KOPT-K1 (cell line): Measurements from ENCODE around the gene MPG.
"Not testable (repeated sequence)": the region's sequence is repeated elsewhere in the genome, so short reads cannot be mapped to it uniquely, and the experiment has no call there.

ENCODE experiments used
- H3K27ac ChIP-seq: fragments of 200-600 bp; sonication (generic); 2 replicates; pipeline ENCODE4 v1.5.1; 2016; ENCODE audit warnings: antibody characterized with exemption, mild to moderate bottlenecking, low read depth, low read length; ENCODE audit not compliant: poor library complexity, severe bottlenecking
- H3K36me3 ChIP-seq: fragments of 200-600 bp; sonication (generic); 2 replicates; pipeline ENCODE4 v1.5.1; 2017; ENCODE audit warnings: antibody characterized with exemption, mild to moderate bottlenecking, low read length, moderate library complexity; ENCODE audit not compliant: insufficient read depth
- H3K9me3 ChIP-seq: fragments of 200-600 bp; sonication (generic); 2 replicates; pipeline ENCODE4 v1.5.1; 2017; ENCODE audit warnings: antibody characterized with exemption, low read length, mild to moderate bottlenecking; ENCODE audit not compliant: insufficient read depth, poor library complexity, severe bottlenecking

The MPG gene

GRCh38 chr16:77807-78443, at the start of gene MPG:
MPG (plus strand) TSS chr16:78225; CDS start chr16:78310, 85 bp downstream.
- Histone ChIP-seq H3K27ac (peak within 1 kb of the TSS; percentile 53), H3K36me3 (peaks cover 8% of the 10 kb centered on the region; the same call in 1 of the 2 replicates)

GRCh38 chr16:30627-31026, 47.4 kb upstream of the MPG start:
- not testable (repeated sequence) for H3K9me3 ChIP-seq, H3K27ac ChIP-seq
- H3K36me3 ChIP-seq = peaks cover 16% of the 10 kb centered on the region; the same call in 1 of the 2 replicates

More at GRCh38 chr16:77807-78443, at the start of gene MPG:
- no peaks in the 10 kb centered on the region for H3K9me3 ChIP-seq

- H3K36me3 ChIP-seq = peaks cover 27% of the 10 kb centered on the region; the same call in 1 of the 2 replicates
- H3K9me3 ChIP-seq, H3K27ac ChIP-seq: not testable (repeated sequence)
Observed at GRCh38 chr16:33154-33876, 44.7 kb upstream of the MPG start.

DNA sequence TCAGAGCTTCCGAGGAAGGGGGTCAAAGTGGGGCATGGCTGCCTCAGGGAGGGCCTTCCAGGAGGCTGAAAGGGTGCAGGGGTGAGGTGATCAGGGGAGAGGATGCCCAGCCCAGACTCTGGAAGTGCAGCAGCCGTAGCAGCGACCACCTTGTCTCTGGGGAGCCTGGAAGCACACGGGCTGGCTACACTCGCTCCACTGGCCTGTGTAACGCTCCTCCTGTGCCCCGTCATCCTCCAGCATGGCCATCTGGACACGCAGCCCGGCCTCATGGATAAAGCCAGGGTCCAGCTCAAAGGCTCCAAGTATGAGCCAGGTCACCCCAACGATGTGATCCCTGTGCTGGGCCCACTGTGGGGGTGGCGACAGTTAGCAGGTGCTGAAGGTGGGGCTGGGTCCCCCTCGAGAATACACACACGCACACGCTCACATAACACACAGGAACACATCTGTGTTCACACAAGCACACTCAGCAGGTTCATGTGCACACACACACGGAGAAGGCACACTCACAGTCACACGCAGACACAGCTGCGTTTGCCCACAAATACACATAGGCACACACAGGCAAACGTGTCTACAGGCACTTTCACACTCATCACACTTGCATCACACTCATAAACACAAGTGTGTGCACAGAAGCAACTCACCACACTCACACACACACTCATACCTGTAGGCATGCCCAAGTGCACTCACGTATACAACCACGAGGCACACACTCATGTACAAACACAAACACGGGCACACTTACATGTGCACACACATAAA, 44.0 kb upstream of the MPG start:
- H3K36me3 ChIP-seq = peaks cover 27% of the 10 kb centered on the region; the same call in 1 of the 2 replicates
- no peak overlapping the region for H3K27ac ChIP-seq
- H3K9me3 ChIP-seq = no peaks in the 10 kb centered on the region

DNA sequence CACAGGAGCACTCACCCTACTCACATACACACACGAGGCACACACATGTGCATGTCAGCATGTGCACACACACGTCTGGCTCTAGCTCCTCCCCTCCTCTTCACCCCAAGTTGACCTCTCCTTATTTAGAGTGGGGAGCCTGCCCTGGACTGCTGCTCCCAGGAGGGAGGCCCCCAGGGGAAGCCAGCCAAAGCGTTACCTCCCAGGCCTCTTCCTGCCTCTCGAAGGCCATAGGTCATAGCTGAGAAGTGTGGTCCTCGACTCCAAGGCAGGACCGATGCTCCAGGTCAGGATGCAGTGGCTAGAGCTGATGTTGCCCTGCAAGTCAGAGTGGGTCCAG, 43.4 kb upstream of the MPG start:
- H3K27ac ChIP-seq = no peak overlapping the region
- peaks cover 27% of the 10 kb centered on the region; the same call in 1 of the 2 replicates for H3K36me3 ChIP-seq
- H3K9me3 ChIP-seq = no peaks in the 10 kb centered on the region

- H3K27ac ChIP-seq = no peak overlapping the region
- no peaks in the 10 kb centered on the region for H3K9me3 ChIP-seq
- peaks cover 27% of the 10 kb centered on the region; the same call in 1 of the 2 replicates for H3K36me3 ChIP-seq
Observed at GRCh38 chr16:35011-35677, 42.9 kb upstream of the MPG start.

DNA sequence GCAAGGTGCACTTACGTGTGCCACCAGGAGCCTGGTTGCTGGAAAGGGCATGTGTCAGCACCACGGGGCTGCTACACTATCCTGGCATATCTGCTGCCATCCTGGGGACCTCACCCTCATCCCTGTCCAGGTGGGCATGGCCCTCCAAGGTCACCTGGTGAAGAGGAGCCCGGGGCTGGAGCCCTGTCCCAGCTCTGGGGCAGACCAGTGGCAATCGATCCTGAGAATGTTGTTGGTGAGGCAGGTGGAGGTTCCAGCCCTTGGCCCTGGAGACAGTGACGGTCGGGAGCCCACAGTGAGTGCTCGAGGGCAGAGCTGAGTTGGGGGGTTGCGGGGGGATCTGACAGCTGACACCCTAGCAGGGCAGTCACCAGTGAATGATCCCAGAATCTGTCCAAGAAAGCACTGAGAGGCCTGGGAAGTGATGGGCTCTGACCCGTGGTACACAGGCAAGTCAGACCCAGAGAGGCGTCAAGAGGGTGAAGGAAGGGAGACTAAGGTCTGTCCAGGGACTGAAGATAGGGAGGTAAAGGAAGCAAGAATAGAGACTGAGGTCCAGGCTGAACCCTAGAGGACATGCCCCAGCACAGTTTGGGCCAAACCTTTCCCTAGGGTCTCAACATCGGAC, 42.2 kb upstream of the MPG start:
- peaks cover 27% of the 10 kb centered on the region; the same call in 1 of the 2 replicates for H3K36me3 ChIP-seq
- H3K9me3 ChIP-seq = no peaks in the 10 kb centered on the region
- H3K27ac ChIP-seq = no peak overlapping the region

DNA sequence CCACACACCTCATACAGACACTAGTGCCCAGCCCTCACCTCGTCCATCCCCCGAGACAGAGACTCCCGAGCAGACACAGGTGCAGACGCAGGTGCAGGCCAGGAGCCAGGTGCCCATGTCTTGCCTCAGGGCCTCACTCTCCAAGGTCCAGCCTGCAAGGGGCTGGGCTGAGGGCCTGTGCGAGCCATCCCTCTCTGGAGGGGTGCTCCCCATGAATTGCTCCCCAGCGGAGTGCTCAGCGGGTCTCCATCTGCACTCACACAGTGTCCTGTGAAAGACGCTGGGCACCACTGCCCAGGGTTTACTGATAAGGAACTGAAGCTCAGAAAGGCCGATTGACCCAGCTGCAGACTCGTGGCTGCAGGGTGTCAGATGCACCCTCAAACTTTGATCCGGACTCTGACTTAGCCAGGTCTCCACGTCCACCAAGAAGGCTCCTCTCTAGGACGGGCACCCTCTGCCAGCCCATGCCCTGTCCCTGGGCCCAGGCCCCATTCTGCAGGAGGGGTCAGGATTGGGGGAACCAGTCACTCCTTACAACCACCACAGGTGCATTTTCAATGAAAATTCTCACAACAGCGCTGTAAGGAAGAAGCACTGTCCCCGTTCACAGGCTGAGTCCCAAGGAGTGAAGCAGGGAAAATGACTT, 41.6 kb upstream of the MPG start:
- Histone ChIP-seq H3K27ac (no peak overlapping the region), H3K9me3 (no peaks in the 10 kb centered on the region), H3K36me3 (peaks cover 32% of the 10 kb centered on the region)

DNA sequence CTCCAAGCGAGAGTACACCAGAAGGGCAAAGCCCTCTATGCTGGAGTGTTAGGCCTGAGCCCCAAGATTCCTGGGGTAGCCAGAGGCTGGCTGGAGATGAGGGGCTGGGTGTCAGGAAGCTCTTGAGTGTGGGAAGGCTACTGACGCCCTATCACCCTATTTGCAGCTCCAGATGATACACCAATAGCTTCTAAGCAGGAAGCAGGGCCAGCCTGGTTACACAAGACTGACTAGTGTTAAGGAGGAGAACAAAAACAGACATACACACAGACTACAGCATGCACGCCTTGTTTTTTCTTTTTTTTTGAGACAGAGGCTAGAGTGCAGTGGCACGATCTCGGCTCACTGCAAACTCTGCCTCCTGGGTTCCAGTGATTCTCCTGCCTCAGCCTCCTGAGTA, 40.5 kb upstream of the MPG start:
- Histone ChIP-seq H3K9me3 (no peaks in the 10 kb centered on the region), H3K27ac (no peak overlapping the region), H3K36me3 (peaks cover 43% of the 10 kb centered on the region)

DNA sequence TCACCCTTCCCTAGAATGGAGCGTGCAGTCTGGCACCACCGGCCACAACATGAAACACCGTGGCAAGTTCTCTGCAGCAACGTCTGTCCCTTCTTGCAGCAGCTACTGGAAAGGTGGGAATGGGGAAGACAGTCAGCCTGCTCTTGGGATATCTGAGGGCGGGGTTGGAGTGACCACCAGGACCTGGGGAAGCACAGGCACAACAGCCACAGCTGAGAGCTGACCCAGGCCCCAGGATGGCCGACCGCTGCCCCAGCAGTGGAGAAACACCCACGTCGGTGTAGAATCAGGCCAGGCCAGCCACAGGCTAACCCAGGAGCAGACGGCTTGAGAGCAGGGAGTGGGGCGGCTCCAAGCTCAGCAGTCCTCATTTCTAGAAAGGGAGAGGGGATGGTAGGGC, 39.8 kb upstream of the MPG start:
- H3K36me3 ChIP-seq = peaks cover 50% of the 10 kb centered on the region
- peak overlapping the region; percentile 35 for H3K27ac ChIP-seq
- not testable (repeated sequence) for H3K9me3 ChIP-seq

GRCh38 chr16:38941-39892, 38.8 kb upstream of the MPG start:
- H3K27ac ChIP-seq = peak overlapping the region; percentile 35
- peaks cover 51% of the 10 kb centered on the region for H3K36me3 ChIP-seq
- H3K9me3 ChIP-seq = no peaks in the 10 kb centered on the region

GRCh38 chr16:41439-42068, 36.5 kb upstream of the MPG start:
- Histone ChIP-seq H3K27ac (no peak overlapping the region), H3K9me3 (no peaks in the 10 kb centered on the region), H3K36me3 (peaks cover 66% of the 10 kb centered on the region)

GRCh38 chr16:42069-42457, 36.0 kb upstream of the MPG start:
- Histone ChIP-seq H3K27ac (no peak overlapping the region), H3K36me3 (peaks cover 71% of the 10 kb centered on the region), H3K9me3 (no peaks in the 10 kb centered on the region)
